HFFc6 (cell line): ENCODE measurements around the gene FGF4. TPM values are rescaled to one million over a fixed set of nuclear protein-coding genes. Genes with fewer than 3 reads are reported as not detected.

Source experiments
- DNase-seq: peaks from one replicate; pipeline ENCODE4 v3.0.0-alpha.2; 2018
- H3K27ac Mint-ChIP-seq: 2 replicates; pipeline ENCODE4 v1.8.0; 2020; ENCODE audit warnings: mild to moderate bottlenecking, mixed read lengths
- H3K27me3 Mint-ChIP-seq: 2 replicates; pipeline ENCODE4 v1.8.0; 2021; ENCODE audit warnings: mild to moderate bottlenecking, moderate library complexity, mixed read lengths; ENCODE audit not compliant: insufficient read depth
- H3K36me3 Mint-ChIP-seq: 2 replicates; pipeline ENCODE4 v1.8.0; 2021; ENCODE audit warnings: low read depth, mixed read lengths
- H3K4me1 Mint-ChIP-seq: 2 replicates; pipeline ENCODE4 v1.8.0; 2020; ENCODE audit warnings: low read depth, mixed read lengths
- H3K4me3 Mint-ChIP-seq: 2 replicates; pipeline ENCODE4 v1.8.0; 2020; ENCODE audit warnings: mild to moderate bottlenecking, moderate library complexity, mixed read lengths
- H3K9me3 Mint-ChIP-seq: 2 replicates; pipeline ENCODE4 v1.8.0; 2020; ENCODE audit warnings: mild to moderate bottlenecking, mixed read lengths
- long read RNA-seq: library from polyadenylated mRNA; unstranded; transcript quantifications from one replicate; pipeline ENCODE4 v2.0.0, GENCODE V29; 2019
- total RNA-seq, 6 experiments: library from RNA; stranded (reverse); fragmentation: NEBNext Ultra II Directional; extraction: Animal tissue kit (Norgen Biotek cat#: 25700); gene quantifications; 2 replicates in 1 of 6; 3 replicates in 5 of 6; pipeline ENCODE4 v1.2.3, GENCODE V29; 2021
- TF ChIP-seq, protein P1 (sequence below): fragments of 200-600 bp; sonication (generic); IDR thresholded peaks from 2 replicates; pipeline ENCODE4 v1.5.0; 2021; ENCODE audit warnings: antibody characterized with exemption, mild to moderate bottlenecking

The FGF4 gene
- not detected for total RNA-seq
- long read RNA-seq = 0 reads

DNA sequence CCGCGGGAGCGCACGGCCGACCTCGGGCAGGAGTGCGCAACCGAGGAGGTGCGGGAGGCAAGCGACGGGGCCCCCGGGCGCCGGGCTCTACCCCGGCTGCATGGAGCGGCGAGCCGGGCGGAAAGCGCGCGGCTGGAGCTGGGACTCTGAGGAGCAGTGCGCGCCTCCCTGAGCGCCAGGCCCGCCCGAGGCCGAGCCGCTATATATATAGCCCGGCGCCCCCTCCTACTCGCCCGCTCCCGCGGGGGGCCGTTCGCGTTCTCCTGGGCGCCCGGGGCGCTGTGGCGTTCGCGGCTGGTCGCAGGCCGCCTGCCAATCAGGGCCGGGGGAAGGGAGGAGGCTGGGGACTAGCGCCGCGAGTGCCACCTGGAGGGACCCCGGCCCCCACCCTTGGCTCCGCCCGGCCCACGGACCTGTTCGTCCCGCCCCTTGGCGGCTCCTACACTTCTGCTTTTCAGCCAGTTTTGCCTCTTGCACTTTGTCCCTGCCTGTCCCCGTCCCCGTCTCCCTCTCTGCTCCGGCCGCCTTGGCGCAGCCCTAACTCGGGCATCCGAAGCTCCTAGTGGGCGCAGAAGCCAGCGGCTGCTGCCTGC lies at the start of gene FGF4:
Gene FGF4 (minus strand): TSS at position 179 of the 593 bp plus-strand sequence. CDS start 257 bp downstream, outside the sequence.
- H3K27ac Mint-ChIP-seq = no peak within 1 kb of the TSS
- H3K4me1 Mint-ChIP-seq = no peaks in the 10 kb centered on the region
- no peak within 1 kb of the TSS for H3K4me3 Mint-ChIP-seq
- H3K27me3 Mint-ChIP-seq = peaks cover 54% of the 10 kb centered on the region
- DNase-seq = no peak
- H3K9me3 Mint-ChIP-seq = no peaks in the 10 kb centered on the region
- TF ChIP-seq, protein P1, sequence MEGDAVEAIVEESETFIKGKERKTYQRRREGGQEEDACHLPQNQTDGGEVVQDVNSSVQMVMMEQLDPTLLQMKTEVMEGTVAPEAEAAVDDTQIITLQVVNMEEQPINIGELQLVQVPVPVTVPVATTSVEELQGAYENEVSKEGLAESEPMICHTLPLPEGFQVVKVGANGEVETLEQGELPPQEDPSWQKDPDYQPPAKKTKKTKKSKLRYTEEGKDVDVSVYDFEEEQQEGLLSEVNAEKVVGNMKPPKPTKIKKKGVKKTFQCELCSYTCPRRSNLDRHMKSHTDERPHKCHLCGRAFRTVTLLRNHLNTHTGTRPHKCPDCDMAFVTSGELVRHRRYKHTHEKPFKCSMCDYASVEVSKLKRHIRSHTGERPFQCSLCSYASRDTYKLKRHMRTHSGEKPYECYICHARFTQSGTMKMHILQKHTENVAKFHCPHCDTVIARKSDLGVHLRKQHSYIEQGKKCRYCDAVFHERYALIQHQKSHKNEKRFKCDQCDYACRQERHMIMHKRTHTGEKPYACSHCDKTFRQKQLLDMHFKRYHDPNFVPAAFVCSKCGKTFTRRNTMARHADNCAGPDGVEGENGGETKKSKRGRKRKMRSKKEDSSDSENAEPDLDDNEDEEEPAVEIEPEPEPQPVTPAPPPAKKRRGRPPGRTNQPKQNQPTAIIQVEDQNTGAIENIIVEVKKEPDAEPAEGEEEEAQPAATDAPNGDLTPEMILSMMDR = no peak
- H3K36me3 Mint-ChIP-seq = no peaks in the 10 kb centered on the region

- Mint-ChIP-seq H3K27me3 (peaks cover 44% of the 10 kb centered on the region), H3K36me3 (no peaks in the 10 kb centered on the region; the same call in 1 of the 2 replicates)
- no peak for DNase-seq
These were observed 48.6 kb upstream of the FGF4 start for GRCh38 chr11:69823641-69824265.

DNA sequence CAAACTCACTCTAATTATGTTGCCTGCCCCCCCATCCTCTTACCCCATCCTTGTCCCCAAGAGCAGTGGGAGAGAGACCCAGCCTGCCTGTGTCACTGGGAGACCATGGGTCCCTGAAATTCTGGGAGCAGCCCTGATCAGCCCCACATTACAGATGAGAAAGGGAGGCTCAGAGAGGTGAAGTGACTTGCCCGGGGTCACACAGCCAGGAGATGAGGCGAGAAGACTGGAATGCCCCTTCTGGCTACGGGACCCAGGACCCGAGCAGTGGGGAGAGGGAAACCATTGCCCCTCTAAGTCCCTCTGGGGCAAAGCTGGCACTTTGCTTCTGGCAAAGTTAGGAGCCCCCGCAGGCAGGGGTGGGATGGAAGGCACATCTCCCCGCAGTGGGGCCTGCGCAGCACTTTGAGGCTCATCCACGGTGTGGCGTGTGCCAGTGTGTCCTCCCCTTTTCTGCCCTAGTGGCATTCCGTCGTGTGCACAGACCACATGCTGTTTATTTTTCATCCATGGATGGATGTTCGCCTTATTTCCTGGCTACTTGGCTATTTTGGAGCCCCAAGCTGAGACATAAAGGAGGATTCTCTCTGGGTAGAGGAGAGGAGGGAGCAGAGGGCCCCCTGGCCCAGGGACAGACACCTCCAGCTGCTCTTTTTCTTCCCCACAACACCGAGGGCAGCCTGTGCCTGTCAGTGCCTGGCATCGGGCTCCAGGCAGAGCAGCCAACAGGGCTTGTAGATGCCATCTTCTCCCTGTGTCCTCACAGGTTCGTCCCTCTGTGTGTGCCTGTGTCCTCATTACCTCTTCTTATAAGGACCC lies 47.7 kb upstream of the FGF4 start:
- Mint-ChIP-seq H3K27me3 (peaks cover 44% of the 10 kb centered on the region), H3K9me3 (no peaks in the 10 kb centered on the region; the same call in 1 of the 2 replicates), H3K27ac (no peak overlapping the region), H3K36me3 (no peaks in the 10 kb centered on the region; the same call in 1 of the 2 replicates), H3K4me1 (no peaks in the 10 kb centered on the region), H3K4me3 (no peak overlapping the region)
- TF ChIP-seq, protein P1 = no peak
- no peak for DNase-seq

More at GRCh38 chr11:69823641-69824265, 48.6 kb upstream of the FGF4 start:
- H3K9me3 Mint-ChIP-seq = no peaks in the 10 kb centered on the region; the same call in 1 of the 2 replicates
- no peak overlapping the region for H3K4me3 Mint-ChIP-seq
- TF ChIP-seq, protein P1 = no peak
- no peaks in the 10 kb centered on the region for H3K4me1 Mint-ChIP-seq
- no peak overlapping the region for H3K27ac Mint-ChIP-seq

GRCh38 chr11:69821511-69822040 lies 46.4 kb upstream of the FGF4 start:
- DNase-seq = no peak
- no peaks in the 10 kb centered on the region for H3K9me3 Mint-ChIP-seq
- H3K27ac Mint-ChIP-seq = no peak overlapping the region
- TF ChIP-seq, protein P1 = no peak
- H3K36me3 Mint-ChIP-seq = no peaks in the 10 kb centered on the region
- no peaks in the 10 kb centered on the region for H3K4me1 Mint-ChIP-seq
- no peak overlapping the region for H3K4me3 Mint-ChIP-seq
- peaks cover 44% of the 10 kb centered on the region for H3K27me3 Mint-ChIP-seq

DNA sequence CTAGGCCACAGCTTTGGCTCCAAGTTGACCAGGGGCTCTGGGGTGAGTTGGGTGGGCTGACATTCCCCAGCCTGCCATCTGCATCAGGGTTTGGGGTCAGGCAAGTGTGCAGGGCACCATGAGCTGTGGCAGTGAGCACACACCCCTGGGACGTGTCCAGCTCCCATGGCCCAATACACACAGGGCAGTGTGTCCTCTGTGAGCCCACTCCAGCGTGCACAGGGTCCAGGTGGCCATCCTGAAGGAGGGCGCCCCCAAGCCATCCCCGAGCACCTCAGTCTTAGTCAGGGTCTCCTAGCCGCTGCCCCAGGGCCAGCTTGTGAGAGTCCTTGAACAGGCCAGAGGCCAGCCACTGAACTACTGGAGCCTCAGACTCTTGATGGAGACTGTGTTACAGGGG lies 45.3 kb upstream of the FGF4 start:
- Mint-ChIP-seq H3K27me3 (peaks cover 39% of the 10 kb centered on the region), H3K4me3 (no peak overlapping the region), H3K27ac (no peak overlapping the region), H3K4me1 (no peaks in the 10 kb centered on the region), H3K36me3 (no peaks in the 10 kb centered on the region), H3K9me3 (no peaks in the 10 kb centered on the region)
- DNase-seq = no peak
- TF ChIP-seq, protein P1 = no peak
